ENCODE measurements around the gene SMAD4.

- TF ChIP-seq CTCF (IDR thresholded peaks at IDR 0.05) (no peak), EZH2 (IDR thresholded peaks at IDR 0.05; ENCODE audit: borderline replicate concordance, insufficient read depth, low read depth, low read length, poor library complexity, severe bottlenecking) (no peak)
Measured at GRCh38 chr18:51032193-51032592, 2.2 kb downstream of the SMAD4 start.
